ENCODE data around the gene DPP10.

GRCh38 chr2:114935031-114935430 lies 492.6 kb downstream of the DPP10 start:
- no peak for TF ChIP-seq CTCF (IDR thresholded peaks at IDR 0.05)
- no peak for TF ChIP-seq POLR2A (IDR thresholded peaks at IDR 0.05)
